Karpas-422 (cell line): ENCODE results near the gene GTPBP1. TPM values are rescaled to one million over a fixed set of nuclear protein-coding genes. Genes with fewer than 3 reads are reported as not detected.

Experiments
- DNase-seq: peaks from one replicate; pipeline ENCODE4 v3.0.0-alpha.2; 2015
- H2AFZ ChIP-seq: fragments of 200-600 bp; sonication (generic); 2 replicates; pipeline ENCODE4 v1.6.1; 2014; ENCODE audit warnings: antibody characterized with exemption, low read length, mixed read lengths
- H3K27ac ChIP-seq: fragments of 200-600 bp; sonication (generic); 2 replicates; pipeline ENCODE4 v1.5.1; 2014; ENCODE audit warnings: mild to moderate bottlenecking, low read length, moderate library complexity
- H3K27me3 ChIP-seq: fragments of 200-600 bp; sonication (generic); 2 replicates; pipeline ENCODE4 v1.6.1; 2014; ENCODE audit warnings: low read length, mixed read lengths
- H3K36me3 ChIP-seq: fragments of 200-600 bp; sonication (generic); 2 replicates; pipeline ENCODE4 v1.6.1; 2014; ENCODE audit warnings: low read length, mixed read lengths; ENCODE audit not compliant: insufficient read depth
- H3K4me1 ChIP-seq: fragments of 200-600 bp; sonication (generic); 2 replicates; pipeline ENCODE4 v1.6.1; 2014; ENCODE audit warnings: mild to moderate bottlenecking, low read length, mixed read lengths
- H3K4me2 ChIP-seq: fragments of 200-600 bp; sonication (generic); 2 replicates; pipeline ENCODE4 v1.6.1; 2014; ENCODE audit warnings: low read length, low read depth, mild to moderate bottlenecking; ENCODE audit not compliant: poor library complexity, severe bottlenecking
- H3K4me3 ChIP-seq: fragments of 200-600 bp; sonication (generic); 2 replicates; pipeline ENCODE4 v1.5.1; 2014; ENCODE audit warnings: mild to moderate bottlenecking, antibody characterized with exemption, low read length, mixed read lengths
- H3K79me2 ChIP-seq: fragments of 200-600 bp; sonication (generic); 2 replicates; pipeline ENCODE4 v1.6.1; 2014; ENCODE audit warnings: mild to moderate bottlenecking, low read length, mixed read lengths
- H3K9ac ChIP-seq: fragments of 200-600 bp; sonication (generic); 2 replicates; pipeline ENCODE4 v1.6.0; 2014; ENCODE audit warnings: low read length
- H3K9me2 ChIP-seq: fragments of 200-600 bp; sonication (generic), shearing (Covaris generic); replicated peaks from 2 replicates; pipeline ENCODE4 v1.6.0; 2014; ENCODE audit warnings: mild to moderate bottlenecking, low read length, moderate library complexity; ENCODE audit not compliant: insufficient read depth
- H3K9me3 ChIP-seq: fragments of 300-700, 200-600 bp; sonication (generic); 2 replicates; pipeline ENCODE4 v1.6.1; 2014; ENCODE audit warnings: low read length, mixed read lengths
- H4K20me1 ChIP-seq: fragments of 200-600 bp; sonication (generic); 2 replicates; pipeline ENCODE4 v1.6.1; 2014; ENCODE audit warnings: mild to moderate bottlenecking, antibody characterized with exemption, low read length, low read depth; ENCODE audit not compliant: insufficient read depth
- total RNA-seq: library from RNA; depleted of rRNA; stranded (reverse); fragments of >200 nt; shearing (Covaris generic); gene quantifications from 2 replicates; pipeline ENCODE4 v1.2.3, GENCODE V29; 2014; ENCODE audit warnings: low replicate concordance

GTPBP1 gene
- total RNA-seq, 1 experiment from 2014 or later, result 47.6 TPM

GRCh38 chr22:38730411-38730871, 24.7 kb downstream of the GTPBP1 start:
- H4K20me1 ChIP-seq, result no peaks in the 10 kb centered on the region
- H3K36me3 ChIP-seq, result peaks cover 12% of the 10 kb centered on the region
- DNase-seq, result no peak
- no peaks in the 10 kb centered on the region for H3K79me2 ChIP-seq
- no peak overlapping the region for H3K27ac ChIP-seq
- H3K4me1 ChIP-seq, result no peaks in the 10 kb centered on the region
- H3K4me2 ChIP-seq, result no peak overlapping the region
- no peak overlapping the region for H3K4me3 ChIP-seq
- H2AFZ ChIP-seq, result no peak overlapping the region
- H3K9me2 ChIP-seq, result no peaks in the 10 kb centered on the region
- no peaks in the 10 kb centered on the region for H3K9me3 ChIP-seq
- H3K9ac ChIP-seq, result no peak overlapping the region
- H3K27me3 ChIP-seq, result no peaks in the 10 kb centered on the region

DNA sequence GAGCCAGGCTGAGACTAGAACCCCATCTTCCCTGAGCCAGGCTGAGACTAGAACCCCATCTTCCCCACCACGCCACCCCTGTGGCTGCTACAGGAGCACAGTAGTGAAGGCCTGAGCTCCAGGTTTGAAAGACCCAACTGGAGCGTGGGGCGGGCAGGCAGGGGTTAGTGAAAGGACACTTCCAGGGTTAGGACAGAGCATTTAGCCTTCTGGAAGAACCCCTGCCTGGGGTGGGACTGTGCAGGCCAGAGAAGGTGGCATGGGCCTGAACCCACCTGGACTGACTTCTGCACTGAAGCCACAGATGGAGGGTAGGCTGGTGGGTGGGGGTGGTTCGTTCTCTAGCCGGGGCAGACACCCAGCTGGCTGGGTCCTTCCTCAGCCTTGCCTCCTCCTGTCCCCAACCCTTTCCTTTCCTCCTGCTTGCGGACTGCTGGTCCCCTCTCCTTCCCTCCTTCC, 26.0 kb downstream of the GTPBP1 start:
- Histone ChIP-seq H3K36me3 (peaks cover 12% of the 10 kb centered on the region), H3K79me2 (no peaks in the 10 kb centered on the region), H3K9me2 (no peaks in the 10 kb centered on the region), H3K9me3 (no peaks in the 10 kb centered on the region), H2AFZ (no peak overlapping the region), H3K9ac (no peak overlapping the region), H3K27me3 (no peaks in the 10 kb centered on the region), H3K4me2 (no peak overlapping the region), H3K4me1 (no peaks in the 10 kb centered on the region), H3K4me3 (no peak overlapping the region), H3K27ac (no peak overlapping the region), H4K20me1 (no peaks in the 10 kb centered on the region)
- DNase-seq, result no peak

DNA sequence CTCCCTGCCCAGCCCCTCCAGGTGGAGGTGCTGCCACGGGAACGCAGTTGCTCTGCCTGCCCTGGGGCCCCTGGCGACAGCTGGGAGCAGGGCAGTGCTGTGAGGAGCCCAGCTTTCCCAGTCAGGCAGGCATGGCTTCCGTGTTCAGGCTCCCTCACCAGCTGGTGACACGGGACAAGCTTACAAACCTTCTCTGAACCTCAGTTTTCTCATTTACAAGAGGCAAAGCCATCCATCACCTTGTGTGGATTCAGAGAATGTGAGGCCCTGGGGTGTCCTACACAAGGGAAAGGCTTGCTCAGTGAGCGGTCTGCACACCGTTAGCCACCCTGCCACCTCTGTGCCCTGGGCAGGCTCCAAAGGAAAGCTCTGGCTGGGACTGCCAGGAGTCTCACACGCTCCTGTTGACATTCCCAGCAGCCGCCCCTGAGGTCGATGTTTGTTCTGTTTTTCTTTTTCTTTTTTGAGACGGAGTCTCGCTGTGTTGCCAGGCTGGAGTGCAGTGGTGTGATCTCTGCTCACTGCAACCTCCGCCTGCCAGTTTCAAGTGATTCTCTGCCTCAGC, 26.6 kb downstream of the GTPBP1 start:
- Histone ChIP-seq H3K4me1 (no peaks in the 10 kb centered on the region), H4K20me1 (no peaks in the 10 kb centered on the region), H3K4me3 (no peak overlapping the region), H3K36me3 (peaks cover 12% of the 10 kb centered on the region), H3K27me3 (no peaks in the 10 kb centered on the region), H3K9me2 (no peaks in the 10 kb centered on the region), H3K27ac (no peak overlapping the region), H3K79me2 (no peaks in the 10 kb centered on the region), H3K9ac (no peak overlapping the region), H2AFZ (no peak overlapping the region), H3K4me2 (no peak overlapping the region), H3K9me3 (no peaks in the 10 kb centered on the region)
- DNase-seq, result no peak

DNA sequence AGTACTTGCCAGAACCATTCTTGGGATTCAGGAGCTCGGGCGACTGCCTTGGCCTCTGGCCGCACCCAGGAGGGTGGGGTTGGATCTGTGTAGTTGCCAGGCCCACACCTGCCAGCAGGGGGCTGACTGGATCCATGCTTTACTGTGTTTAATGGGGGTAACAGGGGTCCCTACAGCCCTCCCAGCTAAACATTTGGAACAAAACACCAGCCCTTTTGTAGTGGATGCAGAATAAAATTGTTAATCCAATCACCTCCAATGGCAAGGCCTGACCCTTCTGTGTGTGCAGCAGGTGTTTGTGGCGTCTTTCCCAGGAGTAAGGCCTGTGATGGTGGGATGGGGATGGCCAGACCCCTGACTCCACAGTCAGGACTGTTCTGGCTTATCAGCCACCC, 27.6 kb downstream of the GTPBP1 start:
- H3K36me3 ChIP-seq, result peaks cover 9% of the 10 kb centered on the region
- no peaks in the 10 kb centered on the region for H3K9me2 ChIP-seq
- H3K4me1 ChIP-seq, result no peaks in the 10 kb centered on the region
- H3K27me3 ChIP-seq, result no peaks in the 10 kb centered on the region
- no peaks in the 10 kb centered on the region for H3K9me3 ChIP-seq
- H2AFZ ChIP-seq, result no peak overlapping the region
- no peak overlapping the region for H3K9ac ChIP-seq
- no peaks in the 10 kb centered on the region for H3K79me2 ChIP-seq
- H3K4me3 ChIP-seq, result no peak overlapping the region
- DNase-seq, result peak; percentile 71
- H3K27ac ChIP-seq, result no peak overlapping the region
- no peak overlapping the region for H3K4me2 ChIP-seq
- no peaks in the 10 kb centered on the region for H4K20me1 ChIP-seq

GRCh38 chr22:38733724-38734381, 28.1 kb downstream of the GTPBP1 start:
- Histone ChIP-seq H3K27ac (no peak overlapping the region), H3K36me3 (peaks cover 5% of the 10 kb centered on the region), H4K20me1 (no peaks in the 10 kb centered on the region), H3K27me3 (no peaks in the 10 kb centered on the region), H3K4me1 (no peaks in the 10 kb centered on the region), H2AFZ (no peak overlapping the region), H3K9me2 (no peaks in the 10 kb centered on the region), H3K4me3 (no peak overlapping the region), H3K9ac (no peak overlapping the region), H3K4me2 (no peak overlapping the region), H3K9me3 (no peaks in the 10 kb centered on the region), H3K79me2 (no peaks in the 10 kb centered on the region)
- no peak for DNase-seq

DNA sequence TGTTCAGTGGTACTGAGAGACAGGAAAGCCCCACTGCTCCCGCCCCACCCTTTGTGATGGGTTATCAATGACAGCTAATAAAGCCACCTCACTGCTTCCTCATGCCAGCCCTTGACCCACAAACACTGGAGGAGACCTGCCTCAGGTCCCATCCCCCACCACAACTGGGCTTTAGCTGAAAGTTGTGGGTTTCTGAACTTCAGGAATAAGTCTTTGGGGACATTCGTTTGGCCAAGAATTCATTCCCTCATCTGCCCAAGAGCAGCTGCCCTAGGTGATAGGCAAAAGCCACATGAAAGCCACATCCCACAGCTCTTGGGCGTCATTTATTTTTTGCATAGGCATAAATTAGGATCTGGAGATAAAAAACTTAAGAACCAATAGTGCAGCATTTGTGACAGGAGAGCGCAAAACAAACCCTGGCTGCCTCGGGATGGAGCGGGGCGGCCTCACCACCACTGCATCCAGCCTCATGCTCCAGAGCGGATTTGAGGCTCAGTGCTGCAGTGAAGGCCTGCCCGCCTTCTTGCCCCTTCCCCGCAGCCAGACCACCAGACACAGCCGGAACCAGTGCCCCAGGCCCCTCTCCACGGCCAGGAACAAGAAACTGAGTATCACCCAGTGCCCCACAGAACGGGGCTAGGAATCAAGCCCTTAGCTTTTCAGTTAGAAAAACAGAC, 28.8 kb downstream of the GTPBP1 start:
- no peak overlapping the region for H3K27ac ChIP-seq
- H3K9ac ChIP-seq, result no peak overlapping the region
- H3K9me3 ChIP-seq, result no peaks in the 10 kb centered on the region
- H3K4me1 ChIP-seq, result no peaks in the 10 kb centered on the region
- no peaks in the 10 kb centered on the region for H3K9me2 ChIP-seq
- H3K79me2 ChIP-seq, result no peaks in the 10 kb centered on the region
- H2AFZ ChIP-seq, result no peak overlapping the region
- no peak for DNase-seq
- no peak overlapping the region for H3K4me3 ChIP-seq
- no peaks in the 10 kb centered on the region for H3K27me3 ChIP-seq
- H3K36me3 ChIP-seq, result peaks cover 5% of the 10 kb centered on the region; the same call in 1 of the 2 replicates
- H4K20me1 ChIP-seq, result no peaks in the 10 kb centered on the region
- no peak overlapping the region for H3K4me2 ChIP-seq

DNA sequence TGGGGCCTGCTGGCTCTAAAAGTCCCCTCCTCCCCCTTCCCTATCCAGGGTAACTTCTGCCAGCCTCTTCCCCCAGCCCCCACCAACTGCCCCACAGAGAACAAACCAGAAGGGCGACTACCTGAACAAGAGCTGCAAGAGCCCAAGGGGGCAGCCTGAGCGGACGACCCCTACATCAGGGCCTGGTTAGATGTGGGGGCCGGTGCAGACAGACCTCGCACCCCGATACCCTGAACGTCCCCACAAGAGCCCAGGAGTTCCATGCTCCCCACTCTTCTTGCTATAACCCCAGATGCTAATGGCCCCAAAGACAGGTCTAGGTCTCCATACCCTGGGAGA, 29.4 kb downstream of the GTPBP1 start:
- H3K4me1 ChIP-seq, result no peaks in the 10 kb centered on the region
- no peak overlapping the region for H3K27ac ChIP-seq
- H3K4me3 ChIP-seq, result no peak overlapping the region
- no peaks in the 10 kb centered on the region for H3K9me3 ChIP-seq
- no peaks in the 10 kb centered on the region for H3K9me2 ChIP-seq
- H4K20me1 ChIP-seq, result no peaks in the 10 kb centered on the region
- no peak overlapping the region for H3K9ac ChIP-seq
- no peak for DNase-seq
- H3K79me2 ChIP-seq, result no peaks in the 10 kb centered on the region
- peaks cover 5% of the 10 kb centered on the region; the same call in 1 of the 2 replicates for H3K36me3 ChIP-seq
- H3K4me2 ChIP-seq, result no peak overlapping the region
- H2AFZ ChIP-seq, result no peak overlapping the region
- H3K27me3 ChIP-seq, result no peaks in the 10 kb centered on the region

DNA sequence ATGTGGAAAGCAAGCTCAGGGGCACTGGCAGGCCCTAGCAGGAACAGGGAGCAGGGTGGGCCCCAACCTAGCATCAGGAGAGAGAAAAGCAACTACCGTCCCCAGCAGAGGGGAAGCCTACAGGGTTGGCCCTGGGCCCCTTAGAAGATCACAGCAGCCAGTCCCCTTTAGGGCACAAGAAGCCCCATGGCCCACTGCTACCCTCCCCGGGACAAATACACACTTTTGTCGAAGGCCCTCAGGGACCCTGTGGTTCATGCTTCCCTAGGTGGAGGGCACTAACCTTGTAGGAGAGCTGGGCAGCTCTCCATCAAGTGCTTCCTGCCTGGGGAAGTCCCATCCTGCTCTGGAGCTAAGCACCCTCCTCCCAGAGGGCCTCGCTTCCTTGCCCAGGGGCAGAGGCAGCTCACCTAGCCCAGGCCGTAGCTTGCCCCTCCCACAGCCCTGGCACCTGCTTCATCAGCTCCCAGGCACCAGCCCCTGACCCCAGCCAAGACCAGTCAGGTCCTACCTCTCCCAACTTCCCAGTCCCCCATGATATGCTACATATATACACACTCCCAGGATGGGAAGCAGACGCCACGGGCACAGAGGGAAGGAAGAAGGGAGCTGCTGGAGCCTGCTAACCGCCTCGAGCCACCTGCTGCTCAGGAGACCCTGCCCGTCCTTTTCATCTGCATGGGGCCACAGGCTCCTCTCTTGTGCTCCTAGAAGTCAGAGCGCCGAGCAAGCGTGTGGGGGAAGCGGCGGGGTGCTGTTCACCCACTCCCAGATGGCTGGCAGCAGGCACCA, 29.9 kb downstream of the GTPBP1 start:
- Histone ChIP-seq H2AFZ (no peak overlapping the region), H3K9me3 (no peaks in the 10 kb centered on the region), H4K20me1 (no peaks in the 10 kb centered on the region), H3K4me3 (no peak overlapping the region), H3K27me3 (no peaks in the 10 kb centered on the region), H3K9me2 (no peaks in the 10 kb centered on the region), H3K36me3 (peaks cover 5% of the 10 kb centered on the region; the same call in 1 of the 2 replicates), H3K79me2 (no peaks in the 10 kb centered on the region), H3K4me2 (no peak overlapping the region), H3K27ac (no peak overlapping the region), H3K4me1 (no peaks in the 10 kb centered on the region), H3K9ac (no peak overlapping the region)
- no peak for DNase-seq
